Measurements from ENCODE around the gene RAG2.

RAG2 gene

GRCh38 chr11:36598051-36598450 lies at the start of gene RAG2:
TSS of gene RAG2 (minus strand) at chr11:36598236. CDS start at chr11:36594168, 4,068 bp downstream.
- DNase-seq, result no peak

DNA sequence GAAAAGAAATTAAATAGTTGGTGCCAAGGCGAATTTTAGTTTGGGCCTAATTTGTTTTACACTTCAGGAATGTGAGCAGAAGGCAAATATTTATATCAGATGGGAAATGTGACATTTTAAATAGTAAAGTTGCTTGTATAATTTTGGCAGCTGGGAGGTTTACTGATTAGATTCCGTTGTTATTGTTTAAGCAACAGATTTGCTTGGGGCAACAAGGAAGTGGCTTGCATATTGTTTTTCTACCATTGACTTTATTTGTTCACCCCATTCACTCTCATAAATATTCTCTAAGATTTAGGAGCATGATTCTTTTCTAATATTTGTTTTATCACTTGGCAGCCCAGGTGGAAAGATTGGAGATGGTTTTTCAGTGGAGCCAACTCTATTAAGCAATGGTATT lies 40.5 kb upstream of the RAG2 start:
- DNase-seq, result no peak

DNA sequence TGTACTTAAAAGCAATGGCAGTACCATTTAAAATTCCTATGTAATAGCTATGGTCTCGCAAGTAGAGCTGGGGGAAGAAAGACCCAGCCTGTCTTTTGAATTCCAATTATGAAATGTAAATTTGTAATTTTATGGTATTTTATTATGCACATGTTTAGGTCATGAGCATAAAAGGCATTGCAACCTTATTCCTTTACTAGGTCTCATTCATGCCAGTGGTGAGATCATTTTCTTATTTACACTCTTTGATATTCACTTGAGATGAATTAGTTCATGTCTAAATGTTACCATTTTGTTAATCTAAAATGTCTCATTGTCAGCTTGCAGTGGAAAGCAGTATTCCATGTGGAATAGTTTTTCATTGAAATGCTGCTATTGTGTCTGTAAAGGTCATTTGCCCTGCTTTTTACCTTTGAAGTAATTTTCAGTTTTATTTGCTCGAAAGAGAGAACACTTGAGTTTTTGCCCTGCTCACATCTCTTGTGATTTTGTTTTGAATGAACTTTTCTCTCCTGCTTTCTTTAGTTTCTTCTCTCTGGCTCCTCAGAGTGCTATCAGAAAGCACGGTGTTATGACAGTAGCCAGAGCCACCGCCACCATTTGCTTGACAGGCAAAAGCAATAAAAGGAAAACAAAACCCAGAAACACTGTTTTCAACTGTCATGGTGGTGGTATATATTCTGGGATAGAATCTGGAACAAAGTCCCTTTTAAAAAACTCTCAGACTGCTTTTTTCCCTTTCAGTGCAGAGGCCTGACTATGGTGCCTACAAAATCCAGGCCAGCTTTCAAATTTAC lies 37.2 kb upstream of the RAG2 start:
- no peak for DNase-seq

DNA sequence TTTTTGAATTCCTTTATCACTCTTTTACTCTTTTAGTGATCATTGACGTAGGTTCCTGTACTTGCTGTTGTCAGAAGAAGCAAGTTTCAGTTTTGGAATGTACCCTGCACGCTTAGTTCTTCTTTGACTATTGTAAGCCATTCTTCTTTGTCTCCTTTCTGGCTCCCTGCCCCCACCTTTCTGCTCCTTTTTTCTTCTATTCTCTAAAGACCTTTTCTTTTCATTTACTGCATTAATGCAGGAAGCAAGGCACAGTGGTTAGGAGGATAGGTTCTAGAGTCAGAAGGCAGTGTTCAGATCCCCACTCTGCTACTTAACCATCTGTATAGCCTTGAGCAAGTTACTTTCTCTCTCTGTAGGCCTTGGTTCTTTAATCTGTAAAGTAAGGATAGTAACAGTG lies 33.7 kb upstream of the RAG2 start:
- no peak for DNase-seq

GRCh38 chr11:36628765-36629244 lies 30.8 kb upstream of the RAG2 start:
- DNase-seq, result no peak

DNA sequence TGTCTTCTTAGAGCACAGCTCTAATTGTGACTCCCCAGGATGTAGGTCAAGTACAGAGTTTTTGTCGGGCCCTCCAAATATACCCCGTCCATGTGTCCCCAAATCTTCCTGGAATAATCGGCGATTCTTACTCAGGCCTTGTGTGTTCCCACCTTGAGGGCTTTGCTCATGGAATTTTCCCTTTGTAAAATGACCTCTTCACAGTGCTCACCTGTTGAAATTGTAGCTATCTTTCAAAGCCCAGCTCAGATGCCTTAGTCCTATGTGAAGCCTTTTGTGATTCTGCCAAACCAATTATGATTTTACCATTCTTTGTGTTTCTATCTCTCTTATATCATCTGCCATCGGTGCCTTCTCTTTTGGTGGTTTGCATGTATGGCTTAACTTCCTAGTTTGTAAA lies 30.1 kb upstream of the RAG2 start:
- DNase-seq, result no peak

DNA sequence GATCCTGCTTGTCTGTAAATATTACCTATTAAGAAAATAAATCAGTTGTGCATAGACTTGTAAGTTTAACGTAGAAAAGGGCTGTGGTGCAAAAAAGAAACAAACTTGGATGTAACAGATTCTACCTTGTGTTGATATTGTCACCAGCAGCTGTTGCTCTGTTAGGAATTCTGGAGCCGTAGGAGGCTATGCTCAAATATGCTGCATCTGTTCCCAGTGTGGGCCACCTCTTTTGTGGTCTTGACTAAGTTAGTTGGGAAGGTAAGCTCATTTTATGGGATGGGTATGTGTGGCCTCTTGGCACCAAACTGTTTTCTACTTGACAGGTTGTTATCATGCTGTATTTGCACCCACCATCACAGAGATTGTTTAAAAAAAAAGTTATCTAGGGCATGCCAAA lies 29.4 kb upstream of the RAG2 start:
- DNase-seq, result no peak

GRCh38 chr11:36627006-36627405 lies 29.0 kb upstream of the RAG2 start:
- no peak for DNase-seq

DNA sequence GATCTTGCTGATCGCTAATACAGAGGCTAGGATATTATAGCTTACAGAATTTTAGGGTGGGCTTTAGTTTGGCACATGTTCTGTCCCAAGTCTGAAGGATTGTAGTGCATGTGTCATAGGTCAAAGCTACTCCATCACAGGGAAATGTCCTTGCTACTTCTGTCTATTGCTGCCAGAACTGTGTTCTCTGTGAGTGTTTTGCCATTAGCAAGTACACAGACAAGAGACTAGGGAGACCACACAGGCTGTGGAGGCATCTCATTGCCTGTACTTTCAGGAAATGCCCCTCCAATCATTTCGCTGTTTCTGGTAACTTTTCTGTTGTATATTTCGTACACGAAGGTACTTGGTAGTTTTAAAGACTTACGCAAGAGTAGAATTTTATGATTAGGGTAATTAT lies 25.5 kb upstream of the RAG2 start:
- DNase-seq, result no peak

GRCh38 chr11:36622431-36623136 lies 24.5 kb upstream of the RAG2 start:
- peak in 1 of 2 experiments; percentile 46 for DNase-seq

DNA sequence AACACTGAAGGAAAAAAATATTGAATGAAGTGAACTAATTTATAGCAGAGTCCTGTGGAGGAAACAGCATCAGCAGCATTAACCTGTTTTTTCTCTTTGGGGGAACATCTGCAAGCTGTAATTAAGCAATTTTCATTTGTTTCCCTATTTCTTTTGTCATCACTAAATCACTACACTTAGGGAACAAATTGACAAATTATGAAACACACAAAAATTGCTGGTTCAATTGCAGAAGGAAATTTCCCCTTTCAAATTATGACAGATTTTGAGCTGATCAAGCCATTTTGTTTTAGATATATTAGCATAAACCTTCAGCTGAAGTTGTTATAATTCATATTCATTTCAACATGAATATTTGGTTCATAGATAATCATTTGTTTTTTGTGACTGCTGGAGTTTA lies 22.2 kb upstream of the RAG2 start:
- no peak for DNase-seq

DNA sequence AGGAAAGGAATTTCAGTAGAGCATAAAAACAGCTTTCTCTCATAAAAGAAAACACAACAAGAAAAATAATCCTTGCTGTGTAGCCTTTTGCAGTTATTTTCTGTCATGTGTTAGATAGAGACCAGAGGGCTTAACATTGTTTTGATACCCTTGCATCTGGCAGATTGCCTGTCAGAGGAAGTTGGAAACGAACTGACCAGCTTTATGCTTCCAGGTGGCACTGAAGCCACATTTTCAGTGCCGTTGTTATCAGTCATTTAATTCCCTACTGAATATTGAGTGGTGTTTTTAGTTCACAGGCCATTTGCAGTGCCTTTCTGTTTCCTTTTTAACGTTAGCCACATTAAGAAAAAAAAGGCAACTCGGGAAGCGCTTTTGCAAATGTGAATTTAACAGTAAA lies 21.5 kb upstream of the RAG2 start:
- DNase-seq, result no peak

- DNase-seq, result no peak
Measured at GRCh38 chr11:36618363-36619047, 20.5 kb upstream of the RAG2 start.

GRCh38 chr11:36617543-36618362 lies 19.7 kb upstream of the RAG2 start:
- no peak for DNase-seq

GRCh38 chr11:36615826-36616225 lies 17.8 kb upstream of the RAG2 start:
- DNase-seq, result no peak

- DNase-seq, result no peak
Measured at GRCh38 chr11:36609383-36609782, 11.3 kb upstream of the RAG2 start.

GRCh38 chr11:36608491-36609199 lies 10.6 kb upstream of the RAG2 start:
- no peak for DNase-seq

GRCh38 chr11:36605221-36606216 lies 7.5 kb upstream of the RAG2 start:
- no peak for DNase-seq

DNA sequence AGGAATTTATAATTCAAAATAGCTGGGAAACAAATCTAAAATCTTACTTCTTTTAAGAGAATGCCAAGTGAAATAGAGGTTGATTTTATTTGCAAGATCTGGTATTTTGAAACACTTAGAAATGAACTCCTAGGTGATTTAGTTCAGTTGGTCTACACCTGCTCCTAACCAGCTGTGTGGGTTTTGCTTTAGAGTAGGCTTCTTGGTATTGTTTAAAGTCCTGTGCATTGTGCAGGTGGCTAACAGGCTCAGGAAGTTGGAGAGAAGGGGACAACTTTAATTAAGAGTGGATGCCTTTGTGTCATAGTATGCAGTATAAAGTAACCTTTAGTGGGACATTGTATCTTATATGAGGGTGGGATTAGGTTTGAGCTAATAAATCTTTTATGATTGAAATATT lies 4.1 kb upstream of the RAG2 start:
- DNase-seq, result no peak

DNA sequence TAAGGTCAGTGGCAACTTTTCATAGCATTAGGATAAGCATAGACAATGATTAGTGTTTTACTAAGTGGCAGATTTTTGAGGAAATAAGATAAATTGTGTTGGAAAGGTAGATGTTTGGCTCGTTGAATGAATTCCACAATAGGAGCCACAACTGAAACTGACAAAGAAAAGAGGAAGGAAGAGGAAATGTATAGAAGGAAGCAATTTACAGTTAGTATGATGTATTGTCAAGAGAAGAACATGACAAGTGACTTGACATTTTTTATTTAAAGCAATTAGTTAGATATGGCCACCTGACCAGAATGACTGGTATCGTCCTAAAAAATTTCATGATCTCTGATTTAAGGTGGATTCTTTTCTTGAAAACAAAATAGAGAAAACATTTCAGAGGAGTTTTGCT lies 3.1 kb upstream of the RAG2 start:
- no peak for DNase-seq

DNA sequence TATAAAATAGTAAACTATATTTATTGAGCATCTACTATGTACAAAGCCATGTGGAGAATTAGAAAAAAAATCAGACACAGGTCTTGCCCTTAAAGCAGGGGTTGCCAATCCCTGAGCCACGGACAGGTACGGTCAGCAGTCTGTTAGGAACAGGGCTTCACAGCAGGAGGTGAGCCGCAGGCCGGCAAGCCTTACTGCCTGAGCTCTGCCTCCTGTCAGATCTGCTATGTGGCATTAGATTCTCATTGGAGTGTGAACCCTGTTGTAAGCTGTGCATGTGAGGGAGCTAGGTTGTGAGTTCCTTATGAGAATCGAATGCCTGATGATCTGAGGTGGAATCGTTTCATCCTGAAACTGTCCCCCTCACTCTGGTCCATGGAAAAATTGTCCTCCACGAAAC lies 2.1 kb upstream of the RAG2 start:
- DNase-seq, result no peak
